Calu3 (cell line): ENCODE results near the gene RPS21. TPM values are rescaled to one million over a fixed set of nuclear protein-coding genes. Genes with fewer than 3 reads are reported as not detected.

ENCODE experiments used
- BruUV-seq: library from RNA; stranded (reverse); fragments of 400-500 nt; replicated peaks from 2 replicates; lab custom pipeline; 2021; lab: Mats Ljungman, UMichigan
- CTCF ChIA-PET: fragments of 300-600 bp; sonication (Branson Sonifier 250); formaldehyde crosslinking; loops from one replicate; lab custom pipeline; 2022; ENCODE audit warnings: antibody characterized with exemption; lab: Charles Lee
- DNase-seq: peaks from one replicate; pipeline ENCODE4 v3.0.0; 2022
- H3K27ac Mint-ChIP-seq: one replicate; pipeline ENCODE4 v1.8.0; 2022; ENCODE audit warnings: mixed read lengths; ENCODE audit not compliant: unreplicated experiment
- H3K27me3 Mint-ChIP-seq: one replicate; pipeline ENCODE4 v1.8.0; 2022; ENCODE audit warnings: mixed read lengths; ENCODE audit not compliant: unreplicated experiment
- H3K36me3 Mint-ChIP-seq: one replicate; pipeline ENCODE4 v1.8.0; 2022; ENCODE audit warnings: mild to moderate bottlenecking, moderate library complexity, mixed read lengths; ENCODE audit not compliant: insufficient read depth, unreplicated experiment
- H3K4me1 Mint-ChIP-seq: one replicate; pipeline ENCODE4 v1.8.0; 2022; ENCODE audit warnings: mild to moderate bottlenecking, low read depth, mixed read lengths; ENCODE audit not compliant: unreplicated experiment
- H3K4me3 Mint-ChIP-seq: one replicate; pipeline ENCODE4 v1.8.0; 2022; ENCODE audit warnings: mild to moderate bottlenecking, low read depth, moderate library complexity, mixed read lengths; ENCODE audit not compliant: unreplicated experiment
- H3K9me3 Mint-ChIP-seq: one replicate; pipeline ENCODE4 v1.8.0; 2022; ENCODE audit warnings: low read depth, mixed read lengths; ENCODE audit not compliant: unreplicated experiment
- CTCF ChIP-seq: fragments of 200-600 bp; IDR thresholded peaks from one replicate; pipeline ENCODE4 v1.8.0; 2022; ENCODE audit warnings: antibody characterized with exemption; ENCODE audit not compliant: unreplicated experiment
- intact Hi-C: fragments of 100-400 bp; cut with micrococcal nuclease; formaldehyde crosslinking; loops from one replicate; pipeline ENCODE4 v1.10.0; 2022; ENCODE audit not compliant: unreplicated experiment
- total RNA-seq: library from RNA; stranded (reverse); gene quantifications from 2 replicates; pipeline ENCODE4 v1.2.3, GENCODE V29; 2022

Gene RPS21
- total RNA-seq, 1 experiment from 2014 or later = 1,936 TPM

GRCh38 chr20:62354031-62354808, 32.7 kb upstream of the RPS21 start:
- Mint-ChIP-seq H3K36me3 (peaks cover 95% of the 10 kb centered on the region), H3K27me3 (no peaks in the 10 kb centered on the region), H3K4me1 (peaks cover 52% of the 10 kb centered on the region), H3K9me3 (no peaks in the 10 kb centered on the region), H3K27ac (peak overlapping the region; percentile 12), H3K4me3 (no peak overlapping the region)
- CTCF ChIA-PET = no interaction called here
- no peak for TF ChIP-seq CTCF
- intact Hi-C loops = no loop called here
- BruUV-seq = no TSS peak
- no peak for DNase-seq

- Mint-ChIP-seq H3K4me1 (peaks cover 52% of the 10 kb centered on the region), H3K36me3 (peaks cover 95% of the 10 kb centered on the region), H3K9me3 (no peaks in the 10 kb centered on the region), H3K27ac (no peak overlapping the region), H3K4me3 (no peak overlapping the region), H3K27me3 (no peaks in the 10 kb centered on the region)
- CTCF ChIA-PET = no interaction called here
- no peak for DNase-seq
- no TSS peak for BruUV-seq
- TF ChIP-seq CTCF = no peak
- intact Hi-C loops = no loop called here
These were observed 32.0 kb upstream of the RPS21 start for GRCh38 chr20:62354811-62355341.

GRCh38 chr20:62355516-62355877, 31.4 kb upstream of the RPS21 start:
- H3K4me3 Mint-ChIP-seq = peak overlapping the region; percentile 74
- H3K27ac Mint-ChIP-seq = peak overlapping the region; percentile 79
- CTCF ChIA-PET = no interaction called here
- peaks cover 93% of the 10 kb centered on the region for H3K36me3 Mint-ChIP-seq
- no peaks in the 10 kb centered on the region for H3K27me3 Mint-ChIP-seq
- peaks cover 51% of the 10 kb centered on the region for H3K4me1 Mint-ChIP-seq
- peak; percentile 71 for DNase-seq
- TF ChIP-seq CTCF = no peak
- intact Hi-C loops = no loop called here
- no peaks in the 10 kb centered on the region for H3K9me3 Mint-ChIP-seq
- BruUV-seq = no TSS peak

- no peaks in the 10 kb centered on the region for H3K27me3 Mint-ChIP-seq
- H3K36me3 Mint-ChIP-seq = peaks cover 93% of the 10 kb centered on the region
- TF ChIP-seq CTCF = no peak
- no peaks in the 10 kb centered on the region for H3K9me3 Mint-ChIP-seq
- H3K4me3 Mint-ChIP-seq = peak overlapping the region; percentile 74
- BruUV-seq = no TSS peak
- intact Hi-C loops = no loop called here
- H3K27ac Mint-ChIP-seq = peak overlapping the region; percentile 79
- CTCF ChIA-PET = interaction anchor here (0.5 kb wide), 1 partner anchor 1719 kb away, joined by 3 read pairs; no protein-coding TSS in a partner anchor
- no peak for DNase-seq
- H3K4me1 Mint-ChIP-seq = peaks cover 55% of the 10 kb centered on the region
These were observed 30.9 kb upstream of the RPS21 start for GRCh38 chr20:62355878-62356588.
